ENCODE data around the gene DHODH.

- TF ChIP-seq CTCF (conservative IDR thresholded peaks at IDR 0.05; ENCODE audit: low read depth, low read length) (no peak), CEBPB (IDR thresholded peaks at IDR 0.05; ENCODE audit: low read depth, low read length) (no peak), USF2 (IDR thresholded peaks at IDR 0.05; ENCODE audit: low read depth, low read length) (no peak), NFE2L2 (IDR thresholded peaks at IDR 0.05; ENCODE audit: low read depth, low read length) (no peak), SMC3 (IDR thresholded peaks at IDR 0.05; ENCODE audit: low read depth, low read length) (no peak), RCOR1 (IDR thresholded peaks at IDR 0.05; ENCODE audit: insufficient replicate concordance, low read length) (no peak), POLR2A (IDR thresholded peaks at IDR 0.05; ENCODE audit: low read depth, low read length) (no peak), FOS (IDR thresholded peaks at IDR 0.05; ENCODE audit: low read depth, low read length) (no peak), BHLHE40 (IDR thresholded peaks at IDR 0.05; ENCODE audit: low read depth, low read length) (no peak), RFX5 (IDR thresholded peaks at IDR 0.05; ENCODE audit: low read depth, low read length) (no peak), MAFK (IDR thresholded peaks at IDR 0.05; ENCODE audit: low read depth, low read length) (no peak)
Measured at GRCh38 chr16:72068930-72069329, 60.4 kb downstream of the DHODH start.
